ENCODE measurements around the gene GOLGA3.

DNA sequence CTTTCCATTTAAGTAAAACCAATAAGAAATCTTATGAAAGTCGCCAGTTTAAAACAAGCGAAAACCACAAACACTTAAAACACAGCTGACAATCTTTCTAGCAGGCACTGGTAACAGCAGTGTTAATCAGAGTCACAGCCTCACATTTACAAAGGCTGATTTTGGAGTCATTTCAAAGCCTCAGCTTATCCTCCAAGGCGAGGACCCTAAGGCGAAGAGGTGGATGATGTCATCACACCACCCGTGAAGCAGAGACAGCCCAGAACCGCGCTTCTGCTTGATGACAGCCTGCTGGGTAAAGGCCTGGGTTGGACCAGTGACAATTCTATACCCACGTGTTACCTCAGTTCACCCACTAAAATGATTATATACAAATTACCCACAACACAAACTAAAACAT lies 10.1 kb downstream of the GOLGA3 start:
- TF ChIP-seq POLR2AphosphoS5 (IDR thresholded peaks at IDR 0.05; ENCODE audit: low read depth, low read length), result no peak
- TF ChIP-seq, protein P1, sequence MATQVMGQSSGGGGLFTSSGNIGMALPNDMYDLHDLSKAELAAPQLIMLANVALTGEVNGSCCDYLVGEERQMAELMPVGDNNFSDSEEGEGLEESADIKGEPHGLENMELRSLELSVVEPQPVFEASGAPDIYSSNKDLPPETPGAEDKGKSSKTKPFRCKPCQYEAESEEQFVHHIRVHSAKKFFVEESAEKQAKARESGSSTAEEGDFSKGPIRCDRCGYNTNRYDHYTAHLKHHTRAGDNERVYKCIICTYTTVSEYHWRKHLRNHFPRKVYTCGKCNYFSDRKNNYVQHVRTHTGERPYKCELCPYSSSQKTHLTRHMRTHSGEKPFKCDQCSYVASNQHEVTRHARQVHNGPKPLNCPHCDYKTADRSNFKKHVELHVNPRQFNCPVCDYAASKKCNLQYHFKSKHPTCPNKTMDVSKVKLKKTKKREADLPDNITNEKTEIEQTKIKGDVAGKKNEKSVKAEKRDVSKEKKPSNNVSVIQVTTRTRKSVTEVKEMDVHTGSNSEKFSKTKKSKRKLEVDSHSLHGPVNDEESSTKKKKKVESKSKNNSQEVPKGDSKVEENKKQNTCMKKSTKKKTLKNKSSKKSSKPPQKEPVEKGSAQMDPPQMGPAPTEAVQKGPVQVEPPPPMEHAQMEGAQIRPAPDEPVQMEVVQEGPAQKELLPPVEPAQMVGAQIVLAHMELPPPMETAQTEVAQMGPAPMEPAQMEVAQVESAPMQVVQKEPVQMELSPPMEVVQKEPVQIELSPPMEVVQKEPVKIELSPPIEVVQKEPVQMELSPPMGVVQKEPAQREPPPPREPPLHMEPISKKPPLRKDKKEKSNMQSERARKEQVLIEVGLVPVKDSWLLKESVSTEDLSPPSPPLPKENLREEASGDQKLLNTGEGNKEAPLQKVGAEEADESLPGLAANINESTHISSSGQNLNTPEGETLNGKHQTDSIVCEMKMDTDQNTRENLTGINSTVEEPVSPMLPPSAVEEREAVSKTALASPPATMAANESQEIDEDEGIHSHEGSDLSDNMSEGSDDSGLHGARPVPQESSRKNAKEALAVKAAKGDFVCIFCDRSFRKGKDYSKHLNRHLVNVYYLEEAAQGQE (IDR thresholded peaks at IDR 0.05; ENCODE audit: insufficient read depth in 1 of 2, low read depth in 2 of 2, low read length in 2 of 2), result no peak
- no peak for TF ChIP-seq SIN3A (IDR thresholded peaks at IDR 0.05; ENCODE audit: borderline replicate concordance, insufficient read depth, low read length)
- no peak for TF ChIP-seq TAF1 (IDR thresholded peaks at IDR 0.05; ENCODE audit: borderline replicate concordance, insufficient read depth, low read length)

Data from PFSK-1 (cell line).